ENCODE data around the gene MFAP3.

MFAP3 gene
- 16.8 to 24.6 (median 18.6) reads per million in 3 donors for total RNA-seq

DNA sequence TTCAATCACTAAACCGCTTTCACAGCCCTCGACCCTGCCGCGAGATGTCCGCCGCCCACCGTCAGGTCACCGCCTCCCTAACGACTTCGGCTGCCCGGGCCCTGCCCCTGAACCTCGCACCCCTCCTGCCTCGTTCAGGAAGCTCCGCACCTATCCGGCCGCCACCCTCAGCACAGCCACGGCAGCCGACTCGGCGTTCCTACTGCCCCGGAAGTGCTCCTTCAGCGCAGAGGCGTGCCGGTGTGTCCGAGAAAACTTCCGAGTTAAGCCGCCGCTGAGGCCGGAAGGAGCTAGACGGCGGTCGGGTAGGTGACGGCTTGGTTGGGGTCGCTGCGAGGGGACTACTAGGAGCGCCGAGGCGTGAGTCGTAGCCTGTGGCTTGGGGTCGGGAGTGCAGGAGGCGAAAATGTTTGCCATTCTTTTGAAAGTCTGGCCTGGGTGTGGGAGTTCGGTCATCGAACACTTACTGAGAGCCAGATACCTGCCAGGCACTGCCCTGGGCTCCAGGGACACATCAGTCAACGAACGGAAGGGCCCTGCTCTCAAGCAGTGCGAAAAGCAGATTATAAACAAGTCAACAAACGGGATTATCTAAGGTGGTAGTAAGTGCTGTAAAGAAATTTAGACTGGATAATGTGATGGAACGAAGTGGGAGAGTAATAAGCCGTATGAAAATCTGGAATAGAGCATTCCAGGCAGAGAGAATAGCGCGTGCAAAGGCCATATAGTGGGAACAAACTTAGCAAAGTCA lies at the start of gene MFAP3, which contains the start of gene FAM114A2:
Gene MFAP3, plus strand, starts transcription at position 261 of the 751 bp plus-strand sequence. CDS start 10,756 bp downstream, outside the sequence.
Gene FAM114A2, minus strand, starts transcription at position 204 of the 751 bp plus-strand sequence. CDS start 3,957 bp downstream, outside the sequence.
- H3K4me1 ChIP-seq (ENCODE audit: control insufficient read depth, insufficient read depth, low read length, poor library complexity, severe bottlenecking), result peaks cover 5% of the 10 kb centered on the region
- no peaks in the 10 kb centered on the region for H3K9me3 ChIP-seq (ENCODE audit: control insufficient read depth, low read length)
- peak; percentile 76 to 82 (median 78) for DNase-seq
- no peaks in the 10 kb centered on the region for H3K36me3 ChIP-seq (ENCODE audit: control insufficient read depth, insufficient read depth, low read length)
- H3K4me3 ChIP-seq (ENCODE audit: insufficient read depth, low read depth, low read length, poor library complexity, severe bottlenecking), result peak within 1 kb of the TSS; percentile 85
- no peaks in the 10 kb centered on the region for H3K27me3 ChIP-seq (replicated peaks; ENCODE audit: control insufficient read depth, insufficient read depth, low read length, poor library complexity, severe bottlenecking)
- peak within 1 kb of the TSS; percentile 77 for H3K27ac ChIP-seq (ENCODE audit: insufficient read depth, low read length, poor library complexity, severe bottlenecking)

DNA sequence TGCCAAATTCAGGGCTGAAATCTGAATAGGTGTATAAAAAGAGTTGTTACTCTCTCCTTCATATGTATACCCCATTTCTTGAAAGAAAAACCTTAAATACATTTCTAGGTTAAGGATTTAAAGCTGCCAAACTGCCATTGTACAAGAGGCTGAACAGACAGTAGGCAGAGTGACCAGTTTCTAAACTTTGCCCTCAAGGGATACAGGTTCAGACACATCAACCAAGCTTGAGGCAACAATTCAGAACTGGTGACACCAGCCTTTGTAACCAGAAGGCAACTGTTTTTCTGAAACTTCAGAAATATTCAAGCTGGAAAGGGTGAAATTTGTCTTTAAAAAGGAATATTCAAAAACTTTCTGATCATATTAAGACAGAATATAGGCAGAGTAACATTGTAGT lies 47.6 kb upstream of the MFAP3 start:
- no peak overlapping the region for H3K27ac ChIP-seq (ENCODE audit: insufficient read depth, low read length, poor library complexity, severe bottlenecking)
- H3K4me1 ChIP-seq (ENCODE audit: control insufficient read depth, insufficient read depth, low read length, poor library complexity, severe bottlenecking), result no peaks in the 10 kb centered on the region
- H3K9me3 ChIP-seq (ENCODE audit: control insufficient read depth, low read length), result no peaks in the 10 kb centered on the region
- no peak for DNase-seq
- peaks cover 28% of the 10 kb centered on the region for H3K36me3 ChIP-seq (ENCODE audit: control insufficient read depth, insufficient read depth, low read length)
- H3K27me3 ChIP-seq (replicated peaks; ENCODE audit: control insufficient read depth, insufficient read depth, low read length, poor library complexity, severe bottlenecking), result no peaks in the 10 kb centered on the region
- H3K4me3 ChIP-seq (ENCODE audit: insufficient read depth, low read depth, low read length, poor library complexity, severe bottlenecking), result no peak overlapping the region

DNA sequence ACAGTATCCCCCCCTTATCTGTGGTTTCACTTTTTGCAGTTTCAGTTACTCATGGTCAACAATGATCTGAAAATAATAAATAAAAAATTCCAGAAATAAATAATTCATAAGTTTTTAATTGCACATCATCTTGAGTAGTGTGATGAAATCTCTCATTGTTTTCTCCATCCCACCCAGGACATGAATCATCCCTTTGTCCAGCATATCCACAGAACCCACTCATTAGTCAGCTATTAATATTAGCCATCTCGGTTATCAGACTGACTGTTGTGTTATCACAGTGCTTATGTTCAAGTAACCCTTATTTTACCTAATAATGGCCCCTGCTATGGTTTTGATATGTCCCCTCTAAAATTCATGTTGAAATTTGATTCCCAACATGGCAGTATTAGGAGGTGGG lies 40.8 kb upstream of the MFAP3 start:
- Histone ChIP-seq H3K9me3 (ENCODE audit: control insufficient read depth, low read length) (no peaks in the 10 kb centered on the region), H3K36me3 (ENCODE audit: control insufficient read depth, insufficient read depth, low read length) (peaks cover 53% of the 10 kb centered on the region), H3K4me1 (ENCODE audit: control insufficient read depth, insufficient read depth, low read length, poor library complexity, severe bottlenecking) (no peaks in the 10 kb centered on the region), H3K27ac (ENCODE audit: insufficient read depth, low read length, poor library complexity, severe bottlenecking) (no peak overlapping the region), H3K27me3 (replicated peaks; ENCODE audit: control insufficient read depth, insufficient read depth, low read length, poor library complexity, severe bottlenecking) (no peaks in the 10 kb centered on the region), H3K4me3 (ENCODE audit: insufficient read depth, low read depth, low read length, poor library complexity, severe bottlenecking) (no peak overlapping the region)
- DNase-seq, result no peak

DNA sequence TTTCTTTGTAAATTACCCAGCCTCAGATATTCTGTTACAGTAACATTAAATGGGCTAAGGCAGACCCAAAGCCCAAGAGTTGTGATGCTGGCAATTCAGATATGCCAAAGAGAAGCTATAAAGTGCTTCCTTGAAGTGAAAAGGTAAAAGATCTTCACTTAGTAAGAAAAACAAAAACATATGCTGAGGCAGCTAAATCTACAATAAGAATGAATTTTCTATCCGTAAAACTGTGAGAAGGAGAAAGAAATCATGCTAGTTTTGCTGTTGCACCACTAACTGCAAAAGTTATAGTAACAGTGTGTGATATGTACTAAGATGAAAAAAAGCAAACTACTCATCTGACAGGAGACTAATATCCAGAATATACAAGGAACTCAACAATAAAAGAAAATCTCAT lies 40.0 kb upstream of the MFAP3 start:
- H3K27me3 ChIP-seq (replicated peaks; ENCODE audit: control insufficient read depth, insufficient read depth, low read length, poor library complexity, severe bottlenecking), result no peaks in the 10 kb centered on the region
- H3K9me3 ChIP-seq (ENCODE audit: control insufficient read depth, low read length), result no peaks in the 10 kb centered on the region
- H3K4me3 ChIP-seq (ENCODE audit: insufficient read depth, low read depth, low read length, poor library complexity, severe bottlenecking), result no peak overlapping the region
- DNase-seq, result no peak
- H3K27ac ChIP-seq (ENCODE audit: insufficient read depth, low read length, poor library complexity, severe bottlenecking), result no peak overlapping the region
- H3K4me1 ChIP-seq (ENCODE audit: control insufficient read depth, insufficient read depth, low read length, poor library complexity, severe bottlenecking), result no peaks in the 10 kb centered on the region
- peaks cover 49% of the 10 kb centered on the region for H3K36me3 ChIP-seq (ENCODE audit: control insufficient read depth, insufficient read depth, low read length)

DNA sequence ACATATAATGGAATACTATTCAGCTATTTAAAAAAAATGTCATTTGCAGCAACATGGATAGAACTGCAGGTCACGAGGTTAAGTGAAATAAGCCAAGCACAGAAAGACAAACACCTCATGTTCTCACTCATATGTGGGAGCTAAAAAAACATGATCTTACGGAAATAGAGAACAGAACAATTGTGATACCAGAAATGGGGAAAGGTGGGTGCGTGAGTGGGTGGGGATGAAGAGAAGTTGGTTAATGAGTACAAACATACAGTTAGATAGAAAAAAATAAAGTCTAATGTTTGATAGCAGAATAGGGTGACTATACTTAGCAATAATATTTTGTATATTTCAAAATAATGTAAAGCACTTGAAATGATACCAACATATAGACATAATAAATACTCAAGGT lies 38.8 kb upstream of the MFAP3 start:
- Histone ChIP-seq H3K36me3 (ENCODE audit: control insufficient read depth, insufficient read depth, low read length) (peaks cover 40% of the 10 kb centered on the region), H3K4me3 (ENCODE audit: insufficient read depth, low read depth, low read length, poor library complexity, severe bottlenecking) (no peak overlapping the region), H3K27me3 (replicated peaks; ENCODE audit: control insufficient read depth, insufficient read depth, low read length, poor library complexity, severe bottlenecking) (no peaks in the 10 kb centered on the region), H3K4me1 (ENCODE audit: control insufficient read depth, insufficient read depth, low read length, poor library complexity, severe bottlenecking) (no peaks in the 10 kb centered on the region), H3K9me3 (ENCODE audit: control insufficient read depth, low read length) (no peaks in the 10 kb centered on the region), H3K27ac (ENCODE audit: insufficient read depth, low read length, poor library complexity, severe bottlenecking) (no peak overlapping the region)
- no peak for DNase-seq

DNA sequence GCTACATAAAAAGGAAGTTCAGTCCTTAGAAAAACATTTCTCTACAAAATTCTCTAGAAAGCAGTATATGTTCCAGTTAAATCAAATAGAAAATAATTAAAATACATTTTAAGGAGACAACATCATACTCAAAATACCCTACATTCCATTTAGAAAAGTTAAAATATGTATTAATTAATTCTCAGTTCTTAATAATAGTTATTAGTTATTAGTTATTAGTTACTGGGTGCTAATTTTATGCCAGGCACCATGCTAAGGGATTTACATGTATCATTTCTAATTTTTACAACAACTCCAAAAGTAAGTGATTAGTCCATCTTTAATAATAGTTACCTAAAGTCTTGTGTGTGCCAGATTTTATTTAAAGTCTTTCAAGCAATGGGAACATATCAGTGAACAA lies 38.1 kb upstream of the MFAP3 start:
- Histone ChIP-seq H3K36me3 (ENCODE audit: control insufficient read depth, insufficient read depth, low read length) (peaks cover 38% of the 10 kb centered on the region), H3K4me3 (ENCODE audit: insufficient read depth, low read depth, low read length, poor library complexity, severe bottlenecking) (no peak overlapping the region)
- no peak for DNase-seq

DNA sequence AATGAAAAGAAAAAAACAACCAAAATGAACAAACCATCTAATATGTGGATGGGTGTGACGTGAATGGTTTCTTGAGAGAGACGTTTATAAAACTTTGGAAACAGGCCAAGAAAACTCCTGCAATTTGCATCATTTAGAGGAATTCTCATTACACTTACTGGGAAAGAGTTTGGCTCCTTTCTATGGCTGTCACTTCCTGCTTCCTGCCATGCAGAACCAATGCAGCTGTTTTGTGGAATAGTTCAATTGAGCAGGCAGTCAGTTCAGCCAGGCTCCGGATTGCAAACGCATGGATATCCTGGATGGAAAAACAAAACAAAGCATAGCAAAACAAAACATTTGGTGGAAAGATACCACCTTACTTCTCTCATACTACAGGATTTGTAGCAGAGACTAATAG lies 36.7 kb upstream of the MFAP3 start:
- no peak overlapping the region for H3K27ac ChIP-seq (ENCODE audit: insufficient read depth, low read length, poor library complexity, severe bottlenecking)
- no peaks in the 10 kb centered on the region for H3K4me1 ChIP-seq (ENCODE audit: control insufficient read depth, insufficient read depth, low read length, poor library complexity, severe bottlenecking)
- H3K4me3 ChIP-seq (ENCODE audit: insufficient read depth, low read depth, low read length, poor library complexity, severe bottlenecking), result no peak overlapping the region
- H3K27me3 ChIP-seq (replicated peaks; ENCODE audit: control insufficient read depth, insufficient read depth, low read length, poor library complexity, severe bottlenecking), result no peaks in the 10 kb centered on the region
- H3K9me3 ChIP-seq (ENCODE audit: control insufficient read depth, low read length), result no peaks in the 10 kb centered on the region
- no peak for DNase-seq
- H3K36me3 ChIP-seq (ENCODE audit: control insufficient read depth, insufficient read depth, low read length), result peaks cover 32% of the 10 kb centered on the region

More for the DNA sequence above, 38.1 kb upstream of the MFAP3 start:
- H3K9me3 ChIP-seq (ENCODE audit: control insufficient read depth, low read length), result no peaks in the 10 kb centered on the region
- no peaks in the 10 kb centered on the region for H3K4me1 ChIP-seq (ENCODE audit: control insufficient read depth, insufficient read depth, low read length, poor library complexity, severe bottlenecking)
- H3K27me3 ChIP-seq (replicated peaks; ENCODE audit: control insufficient read depth, insufficient read depth, low read length, poor library complexity, severe bottlenecking), result no peaks in the 10 kb centered on the region
- H3K27ac ChIP-seq (ENCODE audit: insufficient read depth, low read length, poor library complexity, severe bottlenecking), result no peak overlapping the region

DNA sequence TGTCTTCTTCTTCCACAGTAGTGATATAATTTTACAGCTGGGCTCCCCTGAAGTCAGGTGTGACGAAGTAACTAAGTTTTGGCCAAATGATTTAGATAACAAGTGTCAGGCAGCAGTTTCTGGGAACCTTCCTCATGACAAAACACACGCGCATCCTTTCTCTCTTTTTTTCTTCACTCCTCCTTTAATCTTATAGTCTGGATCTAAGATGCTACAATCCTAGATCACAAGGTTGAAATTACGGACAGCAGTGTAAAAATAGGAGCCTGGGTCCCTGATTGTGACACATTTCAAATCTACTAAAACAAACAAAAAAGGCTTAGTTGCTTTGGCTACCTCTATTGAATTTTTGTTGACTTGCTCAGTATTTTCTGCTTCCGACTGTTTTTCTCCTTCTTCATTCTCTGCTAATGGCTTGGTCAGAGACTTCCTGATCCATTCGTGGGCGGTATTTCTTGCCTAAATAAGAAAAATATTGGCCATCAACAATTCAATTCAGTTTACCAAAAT lies 36.2 kb upstream of the MFAP3 start:
- Histone ChIP-seq H3K4me3 (ENCODE audit: insufficient read depth, low read depth, low read length, poor library complexity, severe bottlenecking) (no peak overlapping the region), H3K27me3 (replicated peaks; ENCODE audit: control insufficient read depth, insufficient read depth, low read length, poor library complexity, severe bottlenecking) (no peaks in the 10 kb centered on the region), H3K36me3 (ENCODE audit: control insufficient read depth, insufficient read depth, low read length) (peaks cover 28% of the 10 kb centered on the region), H3K4me1 (ENCODE audit: control insufficient read depth, insufficient read depth, low read length, poor library complexity, severe bottlenecking) (no peaks in the 10 kb centered on the region), H3K9me3 (ENCODE audit: control insufficient read depth, low read length) (no peaks in the 10 kb centered on the region), H3K27ac (ENCODE audit: insufficient read depth, low read length, poor library complexity, severe bottlenecking) (no peak overlapping the region)
- DNase-seq, result no peak

DNA sequence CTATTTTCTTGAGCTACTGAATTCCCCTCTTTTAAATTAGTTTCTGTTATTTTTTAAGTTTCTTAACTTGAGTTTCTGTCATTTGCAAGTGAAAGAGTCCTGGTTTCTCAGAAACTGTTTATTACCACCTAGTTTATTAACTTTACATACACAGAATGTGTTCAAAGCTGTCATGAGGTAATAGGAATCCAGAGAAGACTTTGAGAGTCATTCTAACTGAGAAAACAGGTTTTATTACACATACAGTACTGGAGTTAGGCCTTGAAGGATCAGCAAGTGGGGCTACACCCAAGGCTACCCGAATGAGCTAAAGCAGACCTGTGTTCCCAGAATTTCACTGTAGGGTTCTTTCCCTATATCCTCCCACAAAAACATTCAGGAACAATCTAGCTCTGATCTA lies 33.1 kb upstream of the MFAP3 start:
- H3K27me3 ChIP-seq (replicated peaks; ENCODE audit: control insufficient read depth, insufficient read depth, low read length, poor library complexity, severe bottlenecking), result no peaks in the 10 kb centered on the region
- peaks cover 23% of the 10 kb centered on the region for H3K36me3 ChIP-seq (ENCODE audit: control insufficient read depth, insufficient read depth, low read length)
- no peak for DNase-seq
- H3K4me1 ChIP-seq (ENCODE audit: control insufficient read depth, insufficient read depth, low read length, poor library complexity, severe bottlenecking), result no peaks in the 10 kb centered on the region
- H3K4me3 ChIP-seq (ENCODE audit: insufficient read depth, low read depth, low read length, poor library complexity, severe bottlenecking), result no peak overlapping the region
- no peak overlapping the region for H3K27ac ChIP-seq (ENCODE audit: insufficient read depth, low read length, poor library complexity, severe bottlenecking)
- H3K9me3 ChIP-seq (ENCODE audit: control insufficient read depth, low read length), result no peaks in the 10 kb centered on the region

DNA sequence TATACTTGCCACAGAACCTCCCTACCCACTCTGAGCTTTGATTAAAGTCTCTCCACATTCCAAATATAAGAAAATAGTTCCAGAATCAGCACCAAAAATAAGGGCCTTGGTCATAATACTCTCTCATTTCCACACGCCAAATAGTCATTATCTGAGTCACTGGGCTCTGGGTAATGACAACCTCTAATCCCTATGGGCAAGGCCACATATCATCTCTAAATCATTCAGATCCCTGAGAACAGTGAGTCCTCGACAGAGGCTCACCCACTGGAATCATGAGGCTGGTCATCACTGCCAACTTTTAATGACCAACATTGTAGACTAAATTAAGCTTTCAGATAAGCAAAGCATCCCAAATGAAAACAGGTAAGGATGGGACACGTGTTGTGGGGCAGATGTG lies 28.1 kb upstream of the MFAP3 start:
- no peak overlapping the region for H3K27ac ChIP-seq (ENCODE audit: insufficient read depth, low read length, poor library complexity, severe bottlenecking)
- DNase-seq, result no peak
- H3K4me1 ChIP-seq (ENCODE audit: control insufficient read depth, insufficient read depth, low read length, poor library complexity, severe bottlenecking), result no peaks in the 10 kb centered on the region
- peaks cover 9% of the 10 kb centered on the region for H3K36me3 ChIP-seq (ENCODE audit: control insufficient read depth, insufficient read depth, low read length)
- no peaks in the 10 kb centered on the region for H3K9me3 ChIP-seq (ENCODE audit: control insufficient read depth, low read length)
- no peaks in the 10 kb centered on the region for H3K27me3 ChIP-seq (replicated peaks; ENCODE audit: control insufficient read depth, insufficient read depth, low read length, poor library complexity, severe bottlenecking)
- H3K4me3 ChIP-seq (ENCODE audit: insufficient read depth, low read depth, low read length, poor library complexity, severe bottlenecking), result no peak overlapping the region
